Gastroesophageal sphincter (tissue), 3 donors: ENCODE data around the gene PRDM16.

Experiments used
- EP300 ChIP-seq: sonication (generic); formaldehyde crosslinking; IDR thresholded peaks from one replicate; pipeline ENCODE4 v1.6.1; 2017; ENCODE audit warnings: antibody characterized with exemption, mild to moderate bottlenecking
- POLR2A ChIP-seq, 2 donors: fragments of 450-650 bp; IDR thresholded peaks; one replicate each; pipeline ENCODE4 v1.6.1; 2017; ENCODE audit warnings: antibody characterized with exemption in 2 of 2, mild to moderate bottlenecking in 2 of 2, moderate library complexity in 1 of 2
- POLR2AphosphoS5 ChIP-seq: sonication (generic); formaldehyde crosslinking; IDR thresholded peaks from one replicate; pipeline ENCODE4 v1.6.1; 2017; ENCODE audit warnings: antibody characterized with exemption
- TF ChIP-seq, protein P1 (sequence below), 4 experiments: fragments of 200-600 bp in 2 of 4; fragments of 450-650 bp in 2 of 4; sonication (generic) in 1 of 4; IDR thresholded peaks; one replicate each; pipeline ENCODE4 v1.5.1; 2017 to 2019; ENCODE audit warnings: antibody characterized with exemption in 4 of 4, mild to moderate bottlenecking in 2 of 4, moderate library complexity in 2 of 4

- TF ChIP-seq EP300, result no peak
- TF ChIP-seq POLR2AphosphoS5, result no peak
- TF ChIP-seq, protein P1, sequence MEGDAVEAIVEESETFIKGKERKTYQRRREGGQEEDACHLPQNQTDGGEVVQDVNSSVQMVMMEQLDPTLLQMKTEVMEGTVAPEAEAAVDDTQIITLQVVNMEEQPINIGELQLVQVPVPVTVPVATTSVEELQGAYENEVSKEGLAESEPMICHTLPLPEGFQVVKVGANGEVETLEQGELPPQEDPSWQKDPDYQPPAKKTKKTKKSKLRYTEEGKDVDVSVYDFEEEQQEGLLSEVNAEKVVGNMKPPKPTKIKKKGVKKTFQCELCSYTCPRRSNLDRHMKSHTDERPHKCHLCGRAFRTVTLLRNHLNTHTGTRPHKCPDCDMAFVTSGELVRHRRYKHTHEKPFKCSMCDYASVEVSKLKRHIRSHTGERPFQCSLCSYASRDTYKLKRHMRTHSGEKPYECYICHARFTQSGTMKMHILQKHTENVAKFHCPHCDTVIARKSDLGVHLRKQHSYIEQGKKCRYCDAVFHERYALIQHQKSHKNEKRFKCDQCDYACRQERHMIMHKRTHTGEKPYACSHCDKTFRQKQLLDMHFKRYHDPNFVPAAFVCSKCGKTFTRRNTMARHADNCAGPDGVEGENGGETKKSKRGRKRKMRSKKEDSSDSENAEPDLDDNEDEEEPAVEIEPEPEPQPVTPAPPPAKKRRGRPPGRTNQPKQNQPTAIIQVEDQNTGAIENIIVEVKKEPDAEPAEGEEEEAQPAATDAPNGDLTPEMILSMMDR (IDR thresholded peaks at IDR 0.05), result no peak
- TF ChIP-seq POLR2A (IDR thresholded peaks at IDR 0.05), result no peak
Measured at GRCh38 chr1:3137111-3138100, 68.4 kb downstream of the PRDM16 start.
